SKM-1 (cell line): Measurements from ENCODE around the gene DLG3.
A peak's percentile ranks its signal among the peaks of the same experiment; 100 is the strongest.
"Not testable (repeated sequence)": the region's sequence is repeated elsewhere in the genome, so short reads cannot be mapped to it uniquely, and the experiment has no call there.

ENCODE experiments used
- DNase-seq: peaks from one replicate; lab custom pipeline; 2025; ENCODE audit not compliant: unreplicated experiment; lab: John Stamatoyannopoulos, UW

Gene DLG3

GRCh38 chrX:70444326-70444945 is at the start of gene DLG3:
Gene DLG3, plus strand, starts transcription at chrX:70444835. Its CDS starts 367 bp downstream, at chrX:70445202.
- DNase-seq: no peak

GRCh38 chrX:70398899-70399298 is 45.7 kb upstream of the DLG3 start:
- no peak for DNase-seq

- not testable (repeated sequence) for DNase-seq
Observed at GRCh38 chrX:70400181-70400580, 44.5 kb upstream of the DLG3 start.

- no peak for DNase-seq
Observed at GRCh38 chrX:70402721-70403120, 41.9 kb upstream of the DLG3 start.

GRCh38 chrX:70405003-70405402 is 39.6 kb upstream of the DLG3 start:
- no peak for DNase-seq

- no peak for DNase-seq
Observed at GRCh38 chrX:70410921-70411320, 33.7 kb upstream of the DLG3 start.

- no peak for DNase-seq
Observed at GRCh38 chrX:70411475-70411874, 33.2 kb upstream of the DLG3 start.

- DNase-seq: no peak
Observed at GRCh38 chrX:70421618-70422017, 23.0 kb upstream of the DLG3 start.

GRCh38 chrX:70422851-70423341 is 21.7 kb upstream of the DLG3 start, which contains the start of gene GDPD2:
Gene GDPD2, plus strand, starts transcription at chrX:70423314. Its CDS starts 1,671 bp downstream, at chrX:70424985.
- no peak for DNase-seq

GRCh38 chrX:70423936-70424675 is 20.5 kb upstream of the DLG3 start:
- no peak for DNase-seq

- DNase-seq: no peak
Observed at GRCh38 chrX:70424801-70425200, 19.8 kb upstream of the DLG3 start.

- no peak for DNase-seq
Observed at GRCh38 chrX:70426286-70427278, 18.1 kb upstream of the DLG3 start.

GRCh38 chrX:70427365-70427764 is 17.3 kb upstream of the DLG3 start:
- DNase-seq: no peak

GRCh38 chrX:70429759-70430158 is 14.9 kb upstream of the DLG3 start:
- DNase-seq: no peak

GRCh38 chrX:70432936-70433847 is 11.4 kb upstream of the DLG3 start:
- no peak for DNase-seq

- peak; percentile 3 for DNase-seq
Observed at GRCh38 chrX:70433848-70434351, 10.7 kb upstream of the DLG3 start.

- peak; percentile 30 for DNase-seq
Observed at GRCh38 chrX:70434352-70434866, 10.2 kb upstream of the DLG3 start.

- no peak for DNase-seq
Observed at GRCh38 chrX:70434914-70435586, 9.6 kb upstream of the DLG3 start.

GRCh38 chrX:70436343-70436742 is 8.3 kb upstream of the DLG3 start:
- DNase-seq: no peak
